Measurements from ENCODE around the gene LUZP2.

Gene LUZP2

GRCh38 chr11:24496736-24497725 is at the start of gene LUZP2:
LUZP2 (plus strand) TSS chr11:24497053.
- DNase-seq: no peak

- DNase-seq: no peak
These were observed 43.6 kb upstream of the LUZP2 start for GRCh38 chr11:24453129-24453718.

GRCh38 chr11:24457985-24458384 is 38.9 kb upstream of the LUZP2 start:
- no peak for DNase-seq

- DNase-seq: no peak
These were observed 26.4 kb upstream of the LUZP2 start for GRCh38 chr11:24470431-24470830.

- no peak for DNase-seq
These were observed 25.8 kb upstream of the LUZP2 start for GRCh38 chr11:24471084-24471483.

GRCh38 chr11:24478718-24479117 is 18.1 kb upstream of the LUZP2 start:
- DNase-seq: no peak

- DNase-seq: no peak
These were observed 7.4 kb upstream of the LUZP2 start for GRCh38 chr11:24489477-24489876.

GRCh38 chr11:24496386-24496735 is 492 bp upstream of the LUZP2 start:
- DNase-seq: no peak

- DNase-seq: no peak
These were observed 978 bp downstream of the LUZP2 start for GRCh38 chr11:24497831-24498230.

GRCh38 chr11:24502425-24502824 is 5.6 kb downstream of the LUZP2 start:
- no peak for DNase-seq

- no peak for DNase-seq
These were observed 12.3 kb downstream of the LUZP2 start for GRCh38 chr11:24509114-24509513.

- no peak for DNase-seq
These were observed 14.7 kb downstream of the LUZP2 start for GRCh38 chr11:24511511-24511910.

GRCh38 chr11:24513479-24514218 is 16.8 kb downstream of the LUZP2 start:
- no peak for DNase-seq

GRCh38 chr11:24514219-24514594 is 17.4 kb downstream of the LUZP2 start:
- no peak for DNase-seq

- no peak for DNase-seq
These were observed 18.8 kb downstream of the LUZP2 start for GRCh38 chr11:24515632-24516031.

GRCh38 chr11:24516638-24517037 is 19.8 kb downstream of the LUZP2 start:
- no peak for DNase-seq

GRCh38 chr11:24521601-24522000 is 24.7 kb downstream of the LUZP2 start:
- DNase-seq: no peak

GRCh38 chr11:24524156-24524555 is 27.3 kb downstream of the LUZP2 start:
- DNase-seq: no peak

- no peak for DNase-seq
These were observed 34.7 kb downstream of the LUZP2 start for GRCh38 chr11:24531528-24531927.

- no peak for DNase-seq
These were observed 46.9 kb downstream of the LUZP2 start for GRCh38 chr11:24543771-24544170.

GRCh38 chr11:24556693-24557092 is 59.8 kb downstream of the LUZP2 start:
- DNase-seq: no peak

- DNase-seq: no peak
These were observed 62.5 kb downstream of the LUZP2 start for GRCh38 chr11:24559315-24559714.

- no peak for DNase-seq
These were observed 63.5 kb downstream of the LUZP2 start for GRCh38 chr11:24560324-24560723.

GRCh38 chr11:24567380-24567779 is 70.5 kb downstream of the LUZP2 start:
- DNase-seq: no peak
